Measurements from ENCODE around the gene GPC3.

DNA sequence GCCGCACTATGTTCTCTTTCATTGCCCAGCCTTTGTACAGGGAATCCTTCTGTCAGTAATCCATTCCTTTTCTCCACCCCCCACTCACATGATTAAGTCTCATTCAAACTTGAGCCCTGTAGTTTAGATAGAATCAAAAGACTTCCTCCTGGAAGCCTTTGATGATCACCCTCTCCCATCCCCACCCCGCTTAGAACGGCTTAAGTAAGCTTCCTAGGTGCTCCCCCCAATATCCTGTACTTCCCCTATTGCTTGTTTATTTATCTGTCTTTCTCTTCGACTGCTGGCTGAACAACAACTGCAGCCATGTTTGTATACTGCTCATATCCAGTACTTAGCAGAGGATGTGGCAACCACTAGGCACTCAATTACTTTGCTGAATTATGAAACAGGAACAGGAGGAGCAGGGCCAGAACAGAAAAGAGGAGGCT, 38.5 kb upstream of the GPC3 start:
- no peak for TF ChIP-seq ZNF274 (IDR thresholded peaks at IDR 0.05; ENCODE audit: low read depth, low read length)
- no peak for TF ChIP-seq JUND (IDR thresholded peaks at IDR 0.05)
- no peak for TF ChIP-seq EZH2phosphoT487 (IDR thresholded peaks at IDR 0.05; ENCODE audit: borderline replicate concordance)
- TF ChIP-seq RAD21 (IDR thresholded peaks at IDR 0.05; ENCODE audit: low read depth): no peak
- TF ChIP-seq, protein P1, sequence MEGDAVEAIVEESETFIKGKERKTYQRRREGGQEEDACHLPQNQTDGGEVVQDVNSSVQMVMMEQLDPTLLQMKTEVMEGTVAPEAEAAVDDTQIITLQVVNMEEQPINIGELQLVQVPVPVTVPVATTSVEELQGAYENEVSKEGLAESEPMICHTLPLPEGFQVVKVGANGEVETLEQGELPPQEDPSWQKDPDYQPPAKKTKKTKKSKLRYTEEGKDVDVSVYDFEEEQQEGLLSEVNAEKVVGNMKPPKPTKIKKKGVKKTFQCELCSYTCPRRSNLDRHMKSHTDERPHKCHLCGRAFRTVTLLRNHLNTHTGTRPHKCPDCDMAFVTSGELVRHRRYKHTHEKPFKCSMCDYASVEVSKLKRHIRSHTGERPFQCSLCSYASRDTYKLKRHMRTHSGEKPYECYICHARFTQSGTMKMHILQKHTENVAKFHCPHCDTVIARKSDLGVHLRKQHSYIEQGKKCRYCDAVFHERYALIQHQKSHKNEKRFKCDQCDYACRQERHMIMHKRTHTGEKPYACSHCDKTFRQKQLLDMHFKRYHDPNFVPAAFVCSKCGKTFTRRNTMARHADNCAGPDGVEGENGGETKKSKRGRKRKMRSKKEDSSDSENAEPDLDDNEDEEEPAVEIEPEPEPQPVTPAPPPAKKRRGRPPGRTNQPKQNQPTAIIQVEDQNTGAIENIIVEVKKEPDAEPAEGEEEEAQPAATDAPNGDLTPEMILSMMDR (IDR thresholded peaks at IDR 0.05 in 2 of 3, conservative IDR thresholded peaks at IDR 0.05 in 1 of 3; ENCODE audit: borderline replicate concordance in 1 of 3, insufficient read depth in 1 of 3, low read depth in 2 of 3, low read length in 2 of 3): no peak
- TF ChIP-seq POLR2A (IDR thresholded peaks at IDR 0.05; ENCODE audit: borderline replicate concordance, extremely low read depth, insufficient read depth, insufficient read length): no peak
- no peak for TF ChIP-seq TCF7L2 (IDR thresholded peaks at IDR 0.05; ENCODE audit: borderline replicate concordance, extremely low read depth, insufficient read depth, insufficient read length)
- TF ChIP-seq SP1 (IDR thresholded peaks at IDR 0.05; ENCODE audit: low read depth): no peak
- no peak for TF ChIP-seq EZH2 (IDR thresholded peaks at IDR 0.05)
